Neutrophil (primary cell): ENCODE measurements around the gene PEX11B.

Source experiments
- H3K27ac ChIP-seq: fragments of 200-600 bp; sonication (generic); 2 replicates; pipeline ENCODE4 v1.5.1; 2016; ENCODE audit warnings: mild to moderate bottlenecking, moderate library complexity
- H3K27me3 ChIP-seq: fragments of 200-600 bp; sonication (generic); 2 replicates; pipeline ENCODE4 v1.6.0; 2016; ENCODE audit warnings: mild to moderate bottlenecking
- H3K36me3 ChIP-seq: fragments of 200-600 bp; sonication (generic); 2 replicates; pipeline ENCODE4 v1.5.1; 2017
- H3K4me1 ChIP-seq, 2 experiments: fragments of 200-600 bp in 1 of 2; sonication (generic) in 1 of 2; 1 replicate in 1 of 2; 2 replicates in 1 of 2; pipeline versions ENCODE4 v1.5.1 to v1.6.1; 2013 to 2016; ENCODE audit warnings: low read depth in 1 of 2, low read length in 1 of 2, mild to moderate bottlenecking in 1 of 2, moderate library complexity in 1 of 2; ENCODE audit not compliant: control insufficient read depth in 1 of 2, insufficient read depth in 1 of 2
- H3K4me3 ChIP-seq, 2 experiments: fragments of 200-600 bp in 1 of 2; sonication (generic) in 1 of 2; 1 replicate in 1 of 2; 2 replicates in 1 of 2; pipeline ENCODE4 v1.5.1; 2013 to 2016; ENCODE audit warnings: low read depth in 1 of 2, low read length in 1 of 2, mild to moderate bottlenecking in 1 of 2, moderate library complexity in 1 of 2
- H3K9me3 ChIP-seq: fragments of 200-600 bp; sonication (generic); 2 replicates; pipeline ENCODE4 v1.5.1; 2016
- CTCF ChIP-seq: fragments of 200-600 bp; sonication (generic); IDR thresholded peaks from 2 replicates; pipeline ENCODE4 v1.5.1; 2016; ENCODE audit warnings: antibody characterized with exemption

The PEX11B gene

GRCh38 chr1:145956361-145956760 is 37.8 kb upstream of the PEX11B start:
- H3K4me1 ChIP-seq, result peaks cover 46 to 55% of the 10 kb centered on the region in 2 experiments
- TF ChIP-seq CTCF, result no peak
- peak overlapping the region in 1 of 2 experiments; percentile 72 for H3K4me3 ChIP-seq
- no peaks in the 10 kb centered on the region for H3K36me3 ChIP-seq
- peaks cover 24% of the 10 kb centered on the region for H3K27me3 ChIP-seq
- H3K27ac ChIP-seq, result no peak overlapping the region
- no peaks in the 10 kb centered on the region for H3K9me3 ChIP-seq

GRCh38 chr1:145955436-145955835 is 36.9 kb upstream of the PEX11B start:
- Histone ChIP-seq H3K27ac (no peak overlapping the region), H3K36me3 (no peaks in the 10 kb centered on the region), H3K27me3 (peaks cover 14% of the 10 kb centered on the region), H3K4me1 (peaks cover 37 to 46% of the 10 kb centered on the region in 2 experiments), H3K4me3 (no peak overlapping the region), H3K9me3 (no peaks in the 10 kb centered on the region)
- no peak for TF ChIP-seq CTCF

- no peak for TF ChIP-seq CTCF
- H3K4me1 ChIP-seq, result peaks cover 29 to 44% of the 10 kb centered on the region in 2 experiments
- no peaks in the 10 kb centered on the region for H3K27me3 ChIP-seq
- H3K27ac ChIP-seq, result no peak overlapping the region
- H3K4me3 ChIP-seq, result no peak overlapping the region
- H3K9me3 ChIP-seq, result no peaks in the 10 kb centered on the region
- H3K36me3 ChIP-seq, result no peaks in the 10 kb centered on the region
These were observed 35.3 kb upstream of the PEX11B start for GRCh38 chr1:145953861-145954260.

- H3K27ac ChIP-seq, result no peak overlapping the region
- no peaks in the 10 kb centered on the region for H3K27me3 ChIP-seq
- H3K4me1 ChIP-seq, result peaks cover 27 to 43% of the 10 kb centered on the region in 2 experiments
- no peaks in the 10 kb centered on the region for H3K9me3 ChIP-seq
- H3K36me3 ChIP-seq, result no peaks in the 10 kb centered on the region
- no peak for TF ChIP-seq CTCF
- no peak overlapping the region for H3K4me3 ChIP-seq
These were observed 34.4 kb upstream of the PEX11B start for GRCh38 chr1:145952903-145953302.

- Histone ChIP-seq H3K27me3 (no peaks in the 10 kb centered on the region), H3K4me3 (no peak overlapping the region), H3K27ac (no peak overlapping the region), H3K36me3 (peaks cover 6% of the 10 kb centered on the region), H3K9me3 (no peaks in the 10 kb centered on the region), H3K4me1 (peaks cover 18 to 33% of the 10 kb centered on the region in 2 experiments)
- no peak for TF ChIP-seq CTCF
These were observed 33.0 kb upstream of the PEX11B start for GRCh38 chr1:145951526-145951925.

- H3K4me1 ChIP-seq, result peaks cover 15 to 21% of the 10 kb centered on the region in 2 experiments
- TF ChIP-seq CTCF, result no peak
- no peak overlapping the region for H3K4me3 ChIP-seq
- H3K27me3 ChIP-seq, result no peaks in the 10 kb centered on the region
- peaks cover 12% of the 10 kb centered on the region for H3K36me3 ChIP-seq
- peak overlapping the region; percentile 41 for H3K27ac ChIP-seq
- no peaks in the 10 kb centered on the region for H3K9me3 ChIP-seq
These were observed 30.7 kb upstream of the PEX11B start for GRCh38 chr1:145949219-145949618.
